ENCODE measurements around the gene ATP8B1. TPM values are rescaled to one million over a fixed set of nuclear protein-coding genes. Genes with fewer than 3 reads are reported as not detected.

Gene ATP8B1
- total RNA-seq, 1 donor from 2014 or later: 14.4 TPM

DNA sequence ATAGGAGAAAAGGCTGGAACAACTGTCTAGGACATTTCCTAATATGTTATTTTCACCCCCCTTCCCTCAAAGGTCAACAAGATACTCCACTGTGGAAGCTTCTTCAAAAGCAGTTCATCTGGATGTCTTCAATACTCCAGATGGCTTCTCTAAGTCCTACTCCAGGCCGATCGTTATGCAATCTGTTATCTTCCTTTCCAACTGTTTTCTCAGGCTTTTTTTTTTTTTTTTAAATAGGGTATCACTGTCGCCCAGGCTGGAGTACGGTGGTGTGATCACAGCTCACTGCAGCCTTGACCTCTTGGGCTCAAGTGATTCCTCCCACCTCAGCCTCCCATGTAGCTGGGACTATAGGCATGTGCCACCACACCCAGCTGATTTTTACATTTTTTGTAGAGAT is 26.3 kb downstream of the ATP8B1 start:
- DNase-seq (ENCODE audit: low read depth): no peak
- TF ChIP-seq, protein P1, sequence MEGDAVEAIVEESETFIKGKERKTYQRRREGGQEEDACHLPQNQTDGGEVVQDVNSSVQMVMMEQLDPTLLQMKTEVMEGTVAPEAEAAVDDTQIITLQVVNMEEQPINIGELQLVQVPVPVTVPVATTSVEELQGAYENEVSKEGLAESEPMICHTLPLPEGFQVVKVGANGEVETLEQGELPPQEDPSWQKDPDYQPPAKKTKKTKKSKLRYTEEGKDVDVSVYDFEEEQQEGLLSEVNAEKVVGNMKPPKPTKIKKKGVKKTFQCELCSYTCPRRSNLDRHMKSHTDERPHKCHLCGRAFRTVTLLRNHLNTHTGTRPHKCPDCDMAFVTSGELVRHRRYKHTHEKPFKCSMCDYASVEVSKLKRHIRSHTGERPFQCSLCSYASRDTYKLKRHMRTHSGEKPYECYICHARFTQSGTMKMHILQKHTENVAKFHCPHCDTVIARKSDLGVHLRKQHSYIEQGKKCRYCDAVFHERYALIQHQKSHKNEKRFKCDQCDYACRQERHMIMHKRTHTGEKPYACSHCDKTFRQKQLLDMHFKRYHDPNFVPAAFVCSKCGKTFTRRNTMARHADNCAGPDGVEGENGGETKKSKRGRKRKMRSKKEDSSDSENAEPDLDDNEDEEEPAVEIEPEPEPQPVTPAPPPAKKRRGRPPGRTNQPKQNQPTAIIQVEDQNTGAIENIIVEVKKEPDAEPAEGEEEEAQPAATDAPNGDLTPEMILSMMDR (conservative IDR thresholded peaks at IDR 0.05; ENCODE audit: low read depth, low read length): no peak
- no peak overlapping the region for H3K4me3 ChIP-seq (ENCODE audit: low read depth, low read length)

DNA sequence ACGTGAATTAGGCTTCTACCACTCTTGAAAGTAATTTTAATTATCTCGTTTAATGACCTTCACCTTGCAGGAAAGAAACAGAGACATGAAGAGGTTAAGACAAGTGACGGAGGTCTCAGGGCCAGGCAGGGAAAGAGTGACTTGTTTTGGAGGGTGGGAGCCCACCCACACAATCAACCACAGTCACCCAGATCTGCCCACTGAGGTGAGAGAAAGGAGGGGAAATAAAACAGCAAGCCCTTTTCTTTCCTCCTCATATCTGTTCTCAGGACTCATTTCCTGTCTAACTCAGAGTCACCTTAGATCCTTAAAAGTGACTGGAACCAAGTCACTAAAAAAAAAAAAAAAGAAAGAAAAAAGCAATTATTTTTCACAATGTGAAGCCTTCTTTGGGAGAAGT is 26.8 kb downstream of the ATP8B1 start:
- no peak for DNase-seq (ENCODE audit: low read depth)
- TF ChIP-seq, protein P1 (conservative IDR thresholded peaks at IDR 0.05; ENCODE audit: low read depth, low read length): no peak
- no peak overlapping the region for H3K4me3 ChIP-seq (ENCODE audit: low read depth, low read length)

DNA sequence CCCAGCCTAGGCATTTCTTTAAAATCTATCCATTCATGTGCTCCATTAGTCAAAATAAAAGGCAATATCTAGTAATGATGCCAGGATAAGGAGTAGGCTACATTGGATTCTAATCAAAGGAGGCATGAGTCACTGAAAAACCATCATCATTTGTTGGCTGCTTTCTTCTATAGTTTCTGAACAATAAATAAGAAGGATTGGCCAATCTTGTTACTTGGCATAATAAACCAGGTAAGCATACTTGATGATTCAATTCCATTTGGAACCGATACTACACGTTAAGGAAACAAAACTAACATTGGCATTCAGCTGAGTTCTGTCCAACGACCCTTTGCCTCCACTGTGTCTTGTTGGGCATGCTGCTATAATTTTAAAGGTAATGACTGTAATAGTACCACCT is 27.2 kb downstream of the ATP8B1 start:
- H3K4me3 ChIP-seq (ENCODE audit: low read depth, low read length): no peak overlapping the region
- DNase-seq (ENCODE audit: low read depth): no peak
- TF ChIP-seq, protein P1 (conservative IDR thresholded peaks at IDR 0.05; ENCODE audit: low read depth, low read length): no peak

DNA sequence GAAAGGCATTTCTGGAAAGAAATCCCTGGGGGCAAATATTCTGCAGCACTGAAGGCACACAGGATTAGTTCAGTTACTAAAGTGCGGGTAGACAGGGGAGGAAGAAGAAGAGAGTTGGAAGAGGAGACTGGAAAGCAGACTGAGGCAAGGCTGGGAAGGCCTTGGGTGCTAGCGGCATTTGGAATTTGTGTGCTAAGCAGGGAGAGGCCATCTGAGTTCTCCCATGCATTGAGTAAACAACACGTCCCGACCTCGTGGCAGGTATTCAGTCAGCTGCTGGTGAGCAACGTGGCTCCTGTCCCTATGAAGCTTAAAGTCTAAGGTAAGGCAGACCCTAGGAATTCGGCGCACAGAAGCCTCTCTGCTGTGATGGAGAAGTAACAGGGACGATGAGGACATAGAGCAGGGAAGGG is 30.7 kb downstream of the ATP8B1 start:
- H3K4me3 ChIP-seq (ENCODE audit: low read depth, low read length): no peak overlapping the region
- no peak for DNase-seq (ENCODE audit: low read depth)
- TF ChIP-seq, protein P1 (conservative IDR thresholded peaks at IDR 0.05; ENCODE audit: low read depth, low read length): no peak

DNA sequence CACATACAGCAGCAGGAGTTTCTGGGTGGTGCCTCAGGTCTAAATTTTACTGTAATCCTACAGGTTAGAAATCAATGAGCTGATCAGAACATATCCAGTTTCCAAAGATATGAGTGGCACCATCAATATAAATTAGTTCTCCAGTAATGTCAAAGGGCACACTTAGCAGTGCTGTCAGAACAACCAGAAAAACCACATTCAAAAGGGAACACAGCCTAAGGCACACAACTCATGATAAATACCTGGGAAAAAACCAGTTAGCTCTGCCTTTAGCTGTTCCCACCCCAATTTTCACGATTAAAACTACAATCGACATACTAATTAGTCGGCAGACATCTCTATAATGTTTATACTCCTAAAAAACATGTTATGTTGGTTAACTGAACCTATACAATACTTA is 31.5 kb downstream of the ATP8B1 start:
- TF ChIP-seq, protein P1 (conservative IDR thresholded peaks at IDR 0.05; ENCODE audit: low read depth, low read length): no peak
- H3K4me3 ChIP-seq (ENCODE audit: low read depth, low read length): no peak overlapping the region
- no peak for DNase-seq (ENCODE audit: low read depth)

DNA sequence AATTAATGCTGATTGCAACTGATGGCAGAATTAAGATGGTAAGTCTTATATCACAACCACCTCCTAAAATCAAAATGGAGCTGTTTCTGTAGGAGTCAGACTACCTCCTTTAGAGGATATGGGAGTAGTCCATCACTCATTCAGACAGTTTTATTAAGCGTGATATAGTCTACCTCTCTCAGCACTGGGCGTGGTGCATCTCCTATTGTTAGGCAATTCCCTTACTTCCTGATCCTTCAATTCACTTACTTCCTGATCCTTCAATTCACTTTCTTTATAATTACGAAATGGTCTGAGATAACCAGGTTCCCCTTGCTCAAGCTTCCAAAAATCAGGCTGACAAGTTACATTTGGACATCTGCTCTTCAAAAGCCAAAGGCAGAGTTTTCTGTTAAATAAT is 31.9 kb downstream of the ATP8B1 start:
- no peak for DNase-seq (ENCODE audit: low read depth)
- H3K4me3 ChIP-seq (ENCODE audit: low read depth, low read length): no peak overlapping the region
- TF ChIP-seq, protein P1 (conservative IDR thresholded peaks at IDR 0.05; ENCODE audit: low read depth, low read length): no peak

DNA sequence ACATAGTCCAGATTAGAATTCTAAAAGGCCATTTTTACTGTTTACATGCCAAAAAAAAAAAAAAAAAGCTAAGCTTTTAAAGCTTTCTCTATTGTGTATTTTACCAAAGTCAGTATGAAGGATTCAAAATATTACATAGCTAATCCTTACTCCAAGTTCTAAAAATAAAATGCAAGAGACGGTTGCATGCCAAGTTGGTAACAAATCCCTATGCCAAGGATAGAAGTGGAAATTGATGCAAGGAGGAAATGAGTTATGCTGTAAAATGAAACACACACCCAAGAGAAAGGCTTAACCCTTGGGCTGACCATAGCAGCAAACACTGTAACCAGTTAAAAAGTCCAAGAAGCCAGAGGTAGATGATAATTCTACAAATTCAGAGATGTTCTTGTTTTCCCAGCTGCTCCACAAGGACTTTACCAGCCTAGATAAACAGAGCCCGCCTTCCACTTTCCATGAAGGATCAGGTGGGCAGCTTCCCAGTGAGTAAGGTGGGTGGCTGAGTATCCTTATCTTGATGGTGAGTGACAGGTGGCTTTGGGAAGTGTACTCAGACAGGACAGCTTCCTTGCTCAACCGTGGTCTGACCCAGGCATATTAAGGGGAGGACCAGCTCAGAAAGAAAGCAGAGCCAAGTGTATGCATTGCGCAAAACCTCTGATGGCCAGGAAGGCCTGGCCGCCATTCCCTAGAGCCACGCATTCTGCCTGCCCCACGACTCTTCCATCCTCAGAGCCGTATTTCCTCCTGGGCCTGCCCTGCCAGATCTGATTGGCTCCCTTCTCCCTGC is 34.4 kb downstream of the ATP8B1 start:
- TF ChIP-seq, protein P1 (conservative IDR thresholded peaks at IDR 0.05; ENCODE audit: low read depth, low read length): no peak
- H3K4me3 ChIP-seq (ENCODE audit: low read depth, low read length): no peak overlapping the region
- DNase-seq (ENCODE audit: low read depth): no peak

All from epithelial cell of proximal tubule (primary cell).